Daoy (cell line): Measurements from ENCODE around the gene ACTN2. TPM values are rescaled to one million over a fixed set of nuclear protein-coding genes. Genes with fewer than 3 reads are reported as not detected.

Experiments used
- total RNA-seq: library from RNA; depleted of rRNA; stranded (reverse); fragments of >200 nt; shearing (Covaris generic); gene quantifications from 2 replicates; pipeline ENCODE4 v1.2.3, GENCODE V29; 2014; rRNA removed

The ACTN2 gene
- total RNA-seq, 1 experiment from 2014 or later = 0.34 TPM

Other genes with a start within 250 kb of the ACTN2 start
- gene LGALS8, start 162.5 kb upstream of the ACTN2 start, total RNA-seq = 89.3 and 97.9 TPM in 2 replicates
- gene HEATR1, start 82.0 kb upstream of the ACTN2 start, total RNA-seq = 68.0 and 77.3 TPM in 2 replicates
- gene MTR, start 108.8 kb downstream of the ACTN2 start, total RNA-seq = 19.4 and 21.0 TPM in 2 replicates